BE2C (cell line): ENCODE measurements around the gene TRIM38.
"Not testable (repeated sequence)": the region's sequence is repeated elsewhere in the genome, so short reads cannot be mapped to it uniquely, and the experiment has no call there.

Experiments
- DNase-seq: peaks from one replicate; pipeline ENCODE4 v3.0.0-alpha.2; 2020
- H3K27me3 ChIP-seq: fragments of 250-450 bp; sonication (Bioruptor Pico); 2 replicates; pipeline ENCODE4 v1.5.1; 2020; ENCODE audit warnings: mild to moderate bottlenecking
- H3K36me3 ChIP-seq: fragments of 250-450 bp; sonication (Bioruptor Pico); 2 replicates; pipeline ENCODE4 v1.5.1; 2020; ENCODE audit warnings: mild to moderate bottlenecking
- H3K4me1 ChIP-seq: fragments of 250-450 bp; sonication (Bioruptor Pico); 2 replicates; pipeline ENCODE4 v1.5.1; 2020
- H3K4me3 ChIP-seq: 2 replicates; pipeline ENCODE4 v1.5.1; 2011; ENCODE audit warnings: low read depth, low read length
- H3K9me3 ChIP-seq: fragments of 250-450 bp; sonication (Bioruptor Pico); 2 replicates; pipeline ENCODE4 v1.5.1; 2020
- CTCF ChIP-seq: IDR thresholded peaks from 2 replicates; pipeline ENCODE4 v1.5.1; 2012; ENCODE audit warnings: mild to moderate bottlenecking, low read depth, low read length

Gene TRIM38

DNA sequence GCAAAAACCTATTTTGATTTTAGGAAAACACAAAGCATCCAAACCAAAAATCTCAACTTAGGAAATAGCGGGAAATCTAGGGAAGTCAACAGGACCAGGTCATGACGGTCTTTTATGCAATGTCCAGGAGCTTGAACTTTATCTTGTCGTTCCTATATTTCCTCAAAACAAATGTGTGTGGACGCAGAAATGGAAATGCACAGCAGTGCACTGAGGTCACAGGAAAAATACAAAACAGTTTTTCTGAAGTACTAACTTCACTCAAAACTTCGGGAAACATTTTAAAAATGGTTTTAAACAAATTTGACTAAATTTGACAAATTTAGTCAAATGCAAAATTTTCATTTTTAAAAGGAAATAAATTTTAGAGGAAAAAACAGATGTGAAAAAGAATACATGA lies 26.6 kb upstream of the TRIM38 start:
- no peaks in the 10 kb centered on the region for H3K9me3 ChIP-seq
- no peak overlapping the region for H3K4me3 ChIP-seq
- H3K36me3 ChIP-seq: no peaks in the 10 kb centered on the region
- no peaks in the 10 kb centered on the region for H3K27me3 ChIP-seq
- no peak for TF ChIP-seq CTCF
- no peak for DNase-seq
- peaks cover 8% of the 10 kb centered on the region for H3K4me1 ChIP-seq

DNA sequence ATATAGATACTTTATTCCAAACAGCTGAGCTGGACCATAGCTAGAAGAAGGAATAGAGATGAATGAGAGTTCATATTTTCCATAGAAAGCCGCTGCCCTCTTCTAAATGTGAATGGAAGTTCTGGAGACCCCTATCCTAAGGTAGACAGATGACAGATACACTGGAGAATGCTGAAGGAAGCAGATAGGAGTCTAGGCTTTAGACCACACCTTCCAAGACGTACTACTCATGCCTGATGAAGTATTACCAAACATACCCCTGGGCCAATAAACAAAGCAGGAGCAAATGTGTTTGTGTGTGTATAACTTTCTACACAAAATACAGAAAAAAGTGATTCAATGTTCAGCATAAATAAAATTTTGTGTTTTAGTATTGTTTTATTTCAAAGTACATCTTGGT lies 23.0 kb upstream of the TRIM38 start:
- H3K27me3 ChIP-seq: no peaks in the 10 kb centered on the region
- H3K9me3 ChIP-seq: no peaks in the 10 kb centered on the region
- H3K36me3 ChIP-seq: no peaks in the 10 kb centered on the region
- no peak for DNase-seq
- no peaks in the 10 kb centered on the region for H3K4me1 ChIP-seq
- H3K4me3 ChIP-seq: no peak overlapping the region
- TF ChIP-seq CTCF: no peak

DNA sequence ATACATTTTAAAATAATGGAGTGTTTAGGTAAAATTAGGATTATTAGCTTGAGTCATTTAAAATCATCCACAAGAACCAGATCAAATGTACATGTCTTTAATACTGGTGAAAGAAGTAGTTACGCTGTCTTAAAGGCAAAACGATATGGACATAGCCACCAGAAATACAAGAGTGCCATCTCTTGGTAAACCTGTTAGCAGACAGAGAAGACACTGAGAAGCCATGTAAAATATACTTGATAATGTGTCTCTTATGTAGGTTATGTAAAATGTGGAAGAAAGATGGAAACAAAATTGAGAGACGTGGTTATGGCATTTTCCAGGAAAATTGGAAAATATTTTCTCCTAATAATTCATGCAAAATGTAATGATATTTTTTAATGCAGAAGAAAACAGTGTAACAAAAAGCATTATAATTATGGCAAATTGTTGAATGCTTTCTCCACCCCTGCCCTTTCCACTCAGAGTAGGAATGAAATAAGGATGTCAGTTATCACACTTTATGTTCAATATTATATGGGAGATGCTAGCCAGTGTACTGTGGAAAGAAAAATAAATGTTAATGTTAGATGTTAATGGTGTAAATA lies 19.9 kb upstream of the TRIM38 start:
- H3K36me3 ChIP-seq: no peaks in the 10 kb centered on the region
- TF ChIP-seq CTCF: peak; percentile 83
- H3K4me3 ChIP-seq: no peak overlapping the region
- H3K9me3 ChIP-seq: no peaks in the 10 kb centered on the region
- H3K27me3 ChIP-seq: no peaks in the 10 kb centered on the region
- no peak for DNase-seq
- H3K4me1 ChIP-seq: no peaks in the 10 kb centered on the region

- no peaks in the 10 kb centered on the region for H3K9me3 ChIP-seq
- no peak overlapping the region for H3K4me3 ChIP-seq
- no peaks in the 10 kb centered on the region for H3K27me3 ChIP-seq
- no peak for TF ChIP-seq CTCF
- no peaks in the 10 kb centered on the region for H3K4me1 ChIP-seq
- DNase-seq: no peak
- H3K36me3 ChIP-seq: no peaks in the 10 kb centered on the region
Observed at GRCh38 chr6:25943887-25944286, 18.7 kb upstream of the TRIM38 start.

GRCh38 chr6:25944688-25945574 lies 17.7 kb upstream of the TRIM38 start:
- Histone ChIP-seq H3K9me3 (no peaks in the 10 kb centered on the region), H3K27me3 (no peaks in the 10 kb centered on the region), H3K36me3 (no peaks in the 10 kb centered on the region), H3K4me1 (no peaks in the 10 kb centered on the region), H3K4me3 (no peak overlapping the region)
- DNase-seq: no peak
- no peak for TF ChIP-seq CTCF

DNA sequence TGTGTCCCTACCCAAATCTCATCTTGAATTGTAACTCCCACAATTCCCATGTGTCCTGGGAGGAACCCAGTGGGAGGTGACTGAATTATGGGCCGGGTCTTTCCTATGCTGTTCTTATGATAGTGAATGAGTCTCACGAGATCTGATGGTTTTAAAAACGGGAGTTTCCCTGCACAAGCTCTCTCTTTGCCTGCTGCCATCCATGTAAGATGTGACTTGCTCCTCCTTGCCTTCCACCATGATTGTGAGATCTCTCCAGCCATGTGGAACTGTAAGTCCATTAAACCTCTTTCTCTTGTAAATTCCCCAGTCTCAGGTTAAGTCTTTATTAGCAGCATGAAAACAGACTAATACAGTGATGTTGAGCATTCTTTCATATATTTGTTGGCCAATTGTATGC lies 16.9 kb upstream of the TRIM38 start:
- H3K27me3 ChIP-seq, H3K4me3 ChIP-seq, H3K9me3 ChIP-seq, H3K36me3 ChIP-seq, H3K4me1 ChIP-seq, DNase-seq: not testable (repeated sequence)
